Measurements from ENCODE around the gene BMAL1. TPM values are rescaled to one million over a fixed set of nuclear protein-coding genes. Genes with fewer than 3 reads are reported as not detected.

BMAL1 gene
- total and polyA plus RNA-seq, 2 of the 8 experiments (the other 6 are each of a cell fraction or from before 2014, with no cell fraction given), result 6.8 to 6.9 TPM

- no peak for TF ChIP-seq BACH1 (IDR thresholded peaks at IDR 0.05; ENCODE audit: low read length)
- no peak for TF ChIP-seq CEBPB (IDR thresholded peaks at IDR 0.05; ENCODE audit: low read depth, low read length)
- TF ChIP-seq CHD1 (IDR thresholded peaks at IDR 0.05; ENCODE audit: low read depth, low read length), result no peak
- TF ChIP-seq SP1 (IDR thresholded peaks at IDR 0.05; ENCODE audit: low read depth, low read length), result no peak
- no peak for TF ChIP-seq SIN3A (conservative IDR thresholded peaks at IDR 0.05 in 1 of 2, IDR thresholded peaks at IDR 0.05 in 1 of 2; ENCODE audit: low read depth in 1 of 2, low read length in 2 of 2)
Observed at GRCh38 chr11:13313005-13313819, 35.6 kb downstream of the BMAL1 start (continued).

All from H1 (cell line).